Vagina (tissue), 2 donors: ENCODE data around the gene ZNF516. TPM values are rescaled to one million over a fixed set of nuclear protein-coding genes. Genes with fewer than 3 reads are reported as not detected.

ENCODE experiments used
- DNase-seq, 2 donors: peaks; one replicate each; pipeline ENCODE4 v3.0.0-alpha.2; 2017; ENCODE audit errors: extremely low spot score in 2 of 2
- H3K27ac ChIP-seq: fragments of 200-600 bp; sonication (generic); one replicate; pipeline ENCODE4 v1.5.1; 2019
- H3K27me3 ChIP-seq: fragments of 200-600 bp; sonication (generic); one replicate; pipeline ENCODE4 v1.5.1; 2019
- H3K36me3 ChIP-seq, 2 donors: fragments of 200-600 bp; sonication (generic); one replicate each; pipeline ENCODE4 v1.5.1; 2017 to 2019
- H3K4me1 ChIP-seq: fragments of 200-600 bp; sonication (generic); one replicate; pipeline ENCODE4 v1.5.1; 2019
- H3K4me3 ChIP-seq, 2 donors: fragments of 200-600 bp; sonication (generic); 1 replicate in 1 of 2; 2 replicates in 1 of 2; pipeline ENCODE4 v1.5.1; 2016 to 2019
- H3K9me3 ChIP-seq: fragments of 200-600 bp; sonication (generic); one replicate; pipeline ENCODE4 v1.5.1; 2019
- POLR2A ChIP-seq, 2 donors: fragments of 450-650 bp; IDR thresholded peaks; one replicate each; pipeline ENCODE4 v1.6.1; 2017; ENCODE audit warnings: antibody characterized with exemption in 2 of 2, mild to moderate bottlenecking in 2 of 2, moderate library complexity in 2 of 2
- POLR2AphosphoS5 ChIP-seq, 2 donors: sonication (generic); formaldehyde crosslinking; IDR thresholded peaks; one replicate each; pipeline ENCODE4 v1.9.0; 2017; ENCODE audit warnings: antibody characterized with exemption in 2 of 2, mild to moderate bottlenecking in 2 of 2, low read depth in 1 of 2; ENCODE audit not compliant: insufficient read depth in 1 of 2
- intact Hi-C: fragments of 100-400 bp; cut with DNase I; formaldehyde crosslinking; loops from one replicate; pipeline ENCODE4 v1.15.1; 2023
- total RNA-seq: library from RNA; depleted of rRNA; stranded (reverse); fragments of >200 nt; gene quantifications from one replicate; pipeline ENCODE4 v1.2.3, GENCODE V29; 2016
- TF ChIP-seq, protein P1 (sequence below), 3 experiments: fragments of 450-650 bp in 2 of 3; fragments of 200-600 bp in 1 of 3; sonication (generic) in 1 of 3; IDR thresholded peaks; one replicate each; pipeline ENCODE4 v1.5.1; 2017 to 2019; ENCODE audit warnings: antibody characterized with exemption in 3 of 3, mild to moderate bottlenecking in 2 of 3, moderate library complexity in 2 of 3

The ZNF516 gene
- total RNA-seq, 1 donor from 2014 or later = 46.4 TPM

DNA sequence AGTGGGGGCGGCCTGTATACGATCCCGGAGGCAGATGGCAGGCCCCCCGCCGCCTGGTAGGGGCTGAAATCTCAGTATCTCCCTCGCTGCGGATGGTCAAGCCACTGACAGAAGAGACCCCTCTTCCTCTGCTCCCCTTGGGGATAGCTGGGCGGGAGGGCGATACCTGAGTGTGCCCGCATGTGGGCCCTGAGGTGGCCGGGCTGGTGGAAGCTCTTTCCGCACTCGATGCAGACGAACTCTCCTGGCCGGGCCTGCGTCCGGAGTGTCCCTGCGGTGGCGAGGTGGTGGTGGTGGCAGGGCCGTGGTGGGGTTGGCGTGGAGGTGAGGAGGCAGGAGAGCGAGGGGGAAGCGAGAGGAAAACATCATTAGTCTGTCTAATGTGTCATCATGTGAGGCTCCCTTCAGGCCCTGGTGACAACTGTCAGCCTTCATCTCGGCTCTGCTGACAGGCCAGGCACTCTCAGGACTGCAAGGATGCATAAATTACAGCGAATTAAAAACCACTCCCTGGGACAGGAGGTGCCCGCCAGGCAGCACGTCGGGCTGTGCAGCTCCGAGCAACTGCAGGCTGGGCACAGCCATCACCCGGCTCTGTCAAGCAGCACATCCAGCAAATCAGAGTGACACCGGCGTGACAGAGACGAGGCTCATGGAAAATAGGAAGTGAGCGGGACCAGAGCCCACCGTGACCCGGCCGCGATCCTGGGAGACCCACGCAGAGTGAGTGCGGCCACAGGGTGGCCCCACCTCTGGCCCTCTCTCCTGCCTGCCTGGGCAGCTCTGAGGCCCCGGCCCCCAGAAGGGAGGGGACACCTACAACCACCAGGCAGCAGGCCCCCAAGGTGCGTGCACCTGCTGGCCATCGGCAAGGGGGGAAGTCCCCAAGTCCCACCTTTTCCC, 123.5 kb downstream of the ZNF516 start:
- no peaks in the 10 kb centered on the region for H3K36me3 ChIP-seq
- H3K27me3 ChIP-seq = no peaks in the 10 kb centered on the region
- peaks cover 18% of the 10 kb centered on the region for H3K4me1 ChIP-seq
- TF ChIP-seq POLR2A (IDR thresholded peaks at IDR 0.05) (no peak), POLR2AphosphoS5 (IDR thresholded peaks at IDR 0.05; ENCODE audit: insufficient read depth in 1 of 2, low read depth in 1 of 2) (no peak)
- TF ChIP-seq, protein P1, sequence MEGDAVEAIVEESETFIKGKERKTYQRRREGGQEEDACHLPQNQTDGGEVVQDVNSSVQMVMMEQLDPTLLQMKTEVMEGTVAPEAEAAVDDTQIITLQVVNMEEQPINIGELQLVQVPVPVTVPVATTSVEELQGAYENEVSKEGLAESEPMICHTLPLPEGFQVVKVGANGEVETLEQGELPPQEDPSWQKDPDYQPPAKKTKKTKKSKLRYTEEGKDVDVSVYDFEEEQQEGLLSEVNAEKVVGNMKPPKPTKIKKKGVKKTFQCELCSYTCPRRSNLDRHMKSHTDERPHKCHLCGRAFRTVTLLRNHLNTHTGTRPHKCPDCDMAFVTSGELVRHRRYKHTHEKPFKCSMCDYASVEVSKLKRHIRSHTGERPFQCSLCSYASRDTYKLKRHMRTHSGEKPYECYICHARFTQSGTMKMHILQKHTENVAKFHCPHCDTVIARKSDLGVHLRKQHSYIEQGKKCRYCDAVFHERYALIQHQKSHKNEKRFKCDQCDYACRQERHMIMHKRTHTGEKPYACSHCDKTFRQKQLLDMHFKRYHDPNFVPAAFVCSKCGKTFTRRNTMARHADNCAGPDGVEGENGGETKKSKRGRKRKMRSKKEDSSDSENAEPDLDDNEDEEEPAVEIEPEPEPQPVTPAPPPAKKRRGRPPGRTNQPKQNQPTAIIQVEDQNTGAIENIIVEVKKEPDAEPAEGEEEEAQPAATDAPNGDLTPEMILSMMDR (IDR thresholded peaks at IDR 0.05) = no peak
- intact Hi-C loops = no loop called here
- DNase-seq = no peak
- no peaks in the 10 kb centered on the region for H3K9me3 ChIP-seq
- H3K27ac ChIP-seq = no peak overlapping the region
- H3K4me3 ChIP-seq = no peak overlapping the region

GRCh38 chr18:76370686-76371085, 124.4 kb downstream of the ZNF516 start:
- Histone ChIP-seq H3K27ac (no peak overlapping the region), H3K27me3 (no peaks in the 10 kb centered on the region), H3K36me3 (no peaks in the 10 kb centered on the region), H3K4me1 (peaks cover 13% of the 10 kb centered on the region), H3K9me3 (no peaks in the 10 kb centered on the region), H3K4me3 (no peak overlapping the region)
- intact Hi-C loops = no loop called here
- no peak for DNase-seq
- TF ChIP-seq, protein P1 (IDR thresholded peaks at IDR 0.05) = no peak
- TF ChIP-seq POLR2A (IDR thresholded peaks at IDR 0.05) (no peak), POLR2AphosphoS5 (IDR thresholded peaks at IDR 0.05; ENCODE audit: insufficient read depth in 1 of 2, low read depth in 1 of 2) (no peak)

- DNase-seq = no peak
- H3K4me1 ChIP-seq = peaks cover 8% of the 10 kb centered on the region
- no peak overlapping the region for H3K27ac ChIP-seq
- H3K9me3 ChIP-seq = no peaks in the 10 kb centered on the region
- H3K4me3 ChIP-seq = no peak overlapping the region
- H3K36me3 ChIP-seq = no peaks in the 10 kb centered on the region
- H3K27me3 ChIP-seq = no peaks in the 10 kb centered on the region
- intact Hi-C loops = no loop called here
- TF ChIP-seq, protein P1 (IDR thresholded peaks at IDR 0.05) = no peak
- TF ChIP-seq POLR2AphosphoS5 (IDR thresholded peaks at IDR 0.05; ENCODE audit: insufficient read depth in 1 of 2, low read depth in 1 of 2) (no peak), POLR2A (IDR thresholded peaks at IDR 0.05) (no peak)
These were observed 124.8 kb downstream of the ZNF516 start for GRCh38 chr18:76370201-76370600.

- intact Hi-C loops = no loop called here
- DNase-seq = no peak
- Histone ChIP-seq H3K36me3 (no peaks in the 10 kb centered on the region), H3K27me3 (no peaks in the 10 kb centered on the region), H3K9me3 (no peaks in the 10 kb centered on the region), H3K4me3 (no peak overlapping the region), H3K4me1 (peaks cover 4% of the 10 kb centered on the region), H3K27ac (no peak overlapping the region)
- no peak for TF ChIP-seq POLR2A (IDR thresholded peaks at IDR 0.05)
- TF ChIP-seq, protein P1 (IDR thresholded peaks at IDR 0.05) = no peak
- no peak for TF ChIP-seq POLR2AphosphoS5 (IDR thresholded peaks at IDR 0.05; ENCODE audit: insufficient read depth in 1 of 2, low read depth in 1 of 2)
These were observed 125.3 kb downstream of the ZNF516 start for GRCh38 chr18:76369791-76370190.

DNA sequence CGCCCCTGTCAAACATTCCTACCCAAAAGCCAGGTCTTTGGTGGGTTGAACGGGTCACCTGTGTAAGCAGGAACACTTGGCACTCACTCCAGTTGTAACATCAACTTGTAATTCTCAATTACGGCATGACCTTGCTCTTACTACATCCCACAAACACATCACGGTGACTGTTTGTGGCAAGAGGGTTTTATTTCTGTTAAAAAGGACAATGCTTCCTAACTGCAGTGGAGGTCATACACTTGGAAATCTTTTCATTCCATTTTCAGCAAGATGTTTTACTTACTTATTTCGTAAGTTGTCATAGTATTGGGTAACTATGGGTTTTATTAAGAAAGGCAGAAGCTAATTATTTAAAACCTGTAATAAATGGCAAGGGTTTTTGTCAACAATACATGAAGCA, 126.1 kb downstream of the ZNF516 start:
- Histone ChIP-seq H3K9me3 (no peaks in the 10 kb centered on the region), H3K4me3 (no peak overlapping the region), H3K27ac (no peak overlapping the region), H3K36me3 (no peaks in the 10 kb centered on the region), H3K4me1 (peaks cover 8% of the 10 kb centered on the region), H3K27me3 (no peaks in the 10 kb centered on the region)
- no peak for DNase-seq
- TF ChIP-seq POLR2AphosphoS5 (IDR thresholded peaks at IDR 0.05; ENCODE audit: insufficient read depth in 1 of 2, low read depth in 1 of 2) = no peak
- TF ChIP-seq POLR2A (IDR thresholded peaks at IDR 0.05) = no peak
- TF ChIP-seq, protein P1 (IDR thresholded peaks at IDR 0.05) = no peak
- intact Hi-C loops = no loop called here
